HEK293 (cell line): Measurements from ENCODE around the gene ZC3H12C.

Experiments
- CTCF ChIP-seq: fragments of 450-650 bp; formaldehyde crosslinking; IDR thresholded peaks from 2 replicates; pipeline ENCODE4 v1.5.1; 2016; ENCODE audit warnings: missing biosample characterization, missing genetic modification characterization
- GLIS1 ChIP-seq: fragments of 450-650 bp; formaldehyde crosslinking; IDR thresholded peaks from 2 replicates; pipeline ENCODE4 v1.5.1; 2016; ENCODE audit warnings: missing biosample characterization, missing genetic modification characterization
- KLF17 ChIP-seq: fragments of 450-650 bp; formaldehyde crosslinking; IDR thresholded peaks from 2 replicates; pipeline ENCODE4 v1.5.1; 2016; ENCODE audit warnings: missing biosample characterization, missing genetic modification characterization
- PRDM10 ChIP-seq: fragments of 450-650 bp; formaldehyde crosslinking; IDR thresholded peaks from 2 replicates; pipeline ENCODE4 v1.5.1; 2016; ENCODE audit warnings: missing biosample characterization, missing genetic modification characterization
- RBAK ChIP-seq: fragments of 450-650 bp; formaldehyde crosslinking; IDR thresholded peaks from 2 replicates; pipeline ENCODE4 v1.5.1; 2016; ENCODE audit warnings: missing biosample characterization, missing genetic modification characterization
- SCRT2 ChIP-seq: fragments of 450-650 bp; formaldehyde crosslinking; IDR thresholded peaks from 2 replicates; pipeline ENCODE4 v1.5.1; 2016; ENCODE audit warnings: missing biosample characterization, missing genetic modification characterization
- ZBTB20 ChIP-seq: fragments of 450-650 bp; formaldehyde crosslinking; IDR thresholded peaks from 2 replicates; pipeline ENCODE4 v1.5.1; 2016; ENCODE audit warnings: missing biosample characterization, missing genetic modification characterization
- ZNF513 ChIP-seq: fragments of 450-650 bp; IDR thresholded peaks from 2 replicates; pipeline ENCODE4 v1.5.1; 2018; ENCODE audit warnings: missing biosample characterization, missing genetic modification characterization
- ZNF837 ChIP-seq: fragments of 450-650 bp; formaldehyde crosslinking; IDR thresholded peaks from 2 replicates; pipeline ENCODE4 v1.5.1; 2016; ENCODE audit warnings: missing biosample characterization, missing genetic modification characterization

GRCh38 chr11:110174645-110175310 is 81.6 kb downstream of the ZC3H12C start:
- TF ChIP-seq KLF17 (tag by site-specific recombination) (no peak), ZNF513 (tag by site-specific recombination) (no peak), RBAK (tag by site-specific recombination) (no peak), GLIS1 (tag by site-specific recombination) (no peak), CTCF (tag by site-specific recombination) (no peak), SCRT2 (no peak), ZBTB20 (tag by site-specific recombination) (no peak), ZNF837 (tag by site-specific recombination) (no peak), PRDM10 (no peak)
